Measurements from ENCODE around the gene ADRB1. TPM values are rescaled to one million over a fixed set of nuclear protein-coding genes. Genes with fewer than 3 reads are reported as not detected.

The ADRB1 gene
- total and polyA plus RNA-seq, 7 experiments from 2014 or later, result 0.29 to 0.64 TPM; not detected in 5

DNA sequence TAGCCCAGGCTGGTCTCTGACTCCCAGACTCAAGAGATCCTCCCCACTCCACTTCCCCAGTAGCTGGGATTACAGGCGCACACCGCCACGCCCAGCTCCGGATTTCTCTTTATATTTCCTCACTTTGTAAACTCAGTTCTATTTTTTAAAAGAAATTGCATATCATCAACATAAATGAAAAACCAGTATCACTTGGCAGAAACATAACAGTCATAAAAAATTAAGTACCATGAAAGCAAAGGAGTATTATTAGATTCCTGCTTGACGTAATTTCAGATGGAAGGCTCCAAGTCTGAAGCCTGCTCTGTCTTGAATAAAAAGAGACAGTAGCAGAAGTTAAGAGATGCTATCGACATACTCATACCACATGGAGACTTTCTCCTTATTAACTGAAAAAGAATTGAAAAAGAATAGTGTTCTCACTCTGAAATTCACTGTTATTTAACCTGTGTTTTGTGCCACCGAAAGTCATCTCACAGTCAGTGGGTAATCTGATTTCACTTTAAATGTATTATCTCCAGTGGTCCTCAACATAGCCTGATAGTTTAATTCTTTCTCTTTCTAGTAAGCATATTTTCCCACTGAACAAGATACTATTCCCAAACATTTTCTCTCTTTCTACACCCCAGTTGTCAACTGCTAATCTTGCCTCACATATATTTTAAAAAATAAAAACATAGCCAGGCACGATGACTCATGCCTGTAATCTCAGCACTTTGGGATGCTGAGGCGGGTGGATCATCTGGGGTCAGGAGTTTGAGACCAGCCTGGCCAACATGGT lies 40.3 kb upstream of the ADRB1 start:
- no peak overlapping the region for H3K27ac ChIP-seq (ENCODE audit: low read depth, low read length)
- CTCF ChIA-PET, result interaction anchor here (0.6 to 0.7 kb wide), 2 partner anchors 33 to 728 kb away, joined by 3 read pairs; no protein-coding TSS in a partner anchor
- intact Hi-C loops (cut with micrococcal nuclease), result no loop called here
- H3K4me3 Mint-ChIP-seq, result no peak overlapping the region
- no peak for DNase-seq
- H3K4me3 ChIP-seq (ENCODE audit: low read length), result no peak overlapping the region
- no peaks in the 10 kb centered on the region for H3K36me3 Mint-ChIP-seq
- POLR2A ChIA-PET, result no interaction called here
- H3K9me3 ChIP-seq (ENCODE audit: control insufficient read depth in 2 of 3, low read length in 3 of 3), result no peaks in the 10 kb centered on the region
- H3K4me1 Mint-ChIP-seq, result peaks cover 6 to 15% (median 8%) of the 10 kb centered on the region in 7 donors
- no peak overlapping the region for H3K27ac Mint-ChIP-seq
- ATAC-seq, result no peak
- peaks cover 0 to 44% (median 12%) of the 10 kb centered on the region in 5 donors for H3K27me3 Mint-ChIP-seq
- peaks cover 0 to 1% (median 0%) of the 10 kb centered on the region in 11 donors for H3K9me3 Mint-ChIP-seq
- peaks cover 0 to 4% of the 10 kb centered on the region in 2 donors for H3K4me1 ChIP-seq (ENCODE audit: control insufficient read depth in 2 of 2, insufficient read depth in 2 of 2, low read length in 2 of 2)
- H3K36me3 ChIP-seq (ENCODE audit: control insufficient read depth in 2 of 3, insufficient read depth in 3 of 3, low read length in 3 of 3), result no peaks in the 10 kb centered on the region
- H3K27me3 ChIP-seq (ENCODE audit: control insufficient read depth in 2 of 2, insufficient read depth in 2 of 2, low read length in 2 of 2), result no peaks in the 10 kb centered on the region

DNA sequence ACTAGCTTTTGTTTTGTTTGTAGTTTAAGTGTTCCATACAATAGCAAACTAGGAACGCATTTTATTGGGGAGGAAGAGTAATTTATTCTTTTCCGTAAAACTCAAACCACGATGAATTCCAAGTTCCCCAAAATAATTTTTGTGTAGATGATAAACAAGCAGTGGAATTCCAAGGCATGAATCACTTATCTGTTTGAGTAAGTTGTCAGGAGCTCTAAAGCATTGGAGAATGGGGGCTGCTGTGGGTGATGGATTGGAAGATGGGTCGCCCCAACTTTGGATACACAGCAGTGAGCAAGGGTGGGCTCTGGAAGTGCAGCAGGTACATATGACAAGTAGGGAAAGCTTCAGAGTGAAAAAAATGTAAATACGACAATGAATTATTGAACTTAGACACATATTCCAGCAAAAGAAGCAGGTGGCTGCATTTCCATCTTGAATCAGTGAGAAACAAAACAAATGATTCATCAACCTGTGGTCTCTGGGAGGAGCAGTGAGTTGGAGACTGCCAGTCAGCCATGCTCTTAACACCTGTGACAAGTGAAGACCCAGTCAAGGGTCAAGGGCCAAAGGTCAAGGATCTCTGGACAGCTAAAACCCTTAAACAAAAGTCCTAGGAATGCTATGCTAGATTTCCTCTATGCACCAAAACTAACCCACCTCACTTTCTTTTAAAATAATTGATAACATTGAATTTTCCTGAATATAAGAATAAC lies 34.2 kb upstream of the ADRB1 start:
- CTCF ChIA-PET, result no interaction called here
- no peak for DNase-seq

DNA sequence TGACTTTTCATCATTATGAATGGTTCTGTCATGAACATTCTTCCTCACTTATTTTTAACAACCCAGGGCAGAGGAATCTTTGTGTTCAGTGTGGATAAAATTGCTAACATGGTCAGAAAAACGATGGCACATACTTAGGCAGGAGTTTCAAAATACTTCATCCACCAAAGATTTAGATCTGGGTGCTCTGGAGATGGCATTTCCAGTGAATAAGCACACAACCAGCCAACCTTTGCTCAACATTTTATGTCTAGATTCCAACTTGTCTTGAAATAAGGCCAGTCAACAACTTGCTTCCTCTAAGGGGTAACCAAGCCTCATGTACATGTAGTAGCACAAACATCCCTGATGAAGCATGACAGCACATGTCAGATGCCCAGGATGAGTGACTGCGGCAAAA lies 33.4 kb upstream of the ADRB1 start:
- Mint-ChIP-seq H3K4me3 (no peak overlapping the region), H3K36me3 (peaks cover 0 to 1% (median 0%) of the 10 kb centered on the region in 5 donors), H3K27ac (no peak overlapping the region), H3K9me3 (peaks cover 0 to 6% (median under 1%) of the 10 kb centered on the region in 11 donors), H3K27me3 (peaks cover 0 to 32% (median 9%) of the 10 kb centered on the region in 5 donors), H3K4me1 (peaks cover 0 to 1% (median 0%) of the 10 kb centered on the region in 7 donors)
- ChIA-PET CTCF (no interaction called here), POLR2A (no interaction called here)
- no peaks in the 10 kb centered on the region for H3K4me1 ChIP-seq (ENCODE audit: control insufficient read depth in 2 of 2, insufficient read depth in 2 of 2, low read length in 2 of 2)
- intact Hi-C loops (cut with micrococcal nuclease), result no loop called here
- DNase-seq, result no peak
- no peak overlapping the region for H3K27ac ChIP-seq (ENCODE audit: low read depth, low read length)
- H3K27me3 ChIP-seq (ENCODE audit: control insufficient read depth in 2 of 2, insufficient read depth in 2 of 2, low read length in 2 of 2), result no peaks in the 10 kb centered on the region
- H3K36me3 ChIP-seq (ENCODE audit: control insufficient read depth in 2 of 3, insufficient read depth in 3 of 3, low read length in 3 of 3), result no peaks in the 10 kb centered on the region
- ATAC-seq, result no peak
- no peaks in the 10 kb centered on the region for H3K9me3 ChIP-seq (ENCODE audit: control insufficient read depth in 2 of 3, low read length in 3 of 3)
- no peak overlapping the region for H3K4me3 ChIP-seq (ENCODE audit: low read length)

More for the DNA sequence above, 34.2 kb upstream of the ADRB1 start:
- Histone ChIP-seq H3K9me3 (ENCODE audit: control insufficient read depth in 2 of 3, low read length in 3 of 3) (no peaks in the 10 kb centered on the region), H3K4me1 (ENCODE audit: control insufficient read depth in 2 of 2, insufficient read depth in 2 of 2, low read length in 2 of 2) (no peaks in the 10 kb centered on the region), H3K36me3 (ENCODE audit: control insufficient read depth in 2 of 3, insufficient read depth in 3 of 3, low read length in 3 of 3) (no peaks in the 10 kb centered on the region), H3K27me3 (ENCODE audit: control insufficient read depth in 2 of 2, insufficient read depth in 2 of 2, low read length in 2 of 2) (no peaks in the 10 kb centered on the region), H3K4me3 (ENCODE audit: low read length) (no peak overlapping the region), H3K27ac (ENCODE audit: low read depth, low read length) (no peak overlapping the region)
- H3K9me3 Mint-ChIP-seq, result peaks cover 0 to 1% (median 0%) of the 10 kb centered on the region in 11 donors
- no peak overlapping the region for H3K4me3 Mint-ChIP-seq
- peaks cover 0 to 1% (median 0%) of the 10 kb centered on the region in 7 donors for H3K4me1 Mint-ChIP-seq
- ATAC-seq, result no peak
- no peak overlapping the region for H3K27ac Mint-ChIP-seq
- H3K36me3 Mint-ChIP-seq, result no peaks in the 10 kb centered on the region
- POLR2A ChIA-PET, result no interaction called here
- intact Hi-C loops (cut with micrococcal nuclease), result no loop called here
- peaks cover 3 to 33% (median 10%) of the 10 kb centered on the region in 5 donors for H3K27me3 Mint-ChIP-seq

DNA sequence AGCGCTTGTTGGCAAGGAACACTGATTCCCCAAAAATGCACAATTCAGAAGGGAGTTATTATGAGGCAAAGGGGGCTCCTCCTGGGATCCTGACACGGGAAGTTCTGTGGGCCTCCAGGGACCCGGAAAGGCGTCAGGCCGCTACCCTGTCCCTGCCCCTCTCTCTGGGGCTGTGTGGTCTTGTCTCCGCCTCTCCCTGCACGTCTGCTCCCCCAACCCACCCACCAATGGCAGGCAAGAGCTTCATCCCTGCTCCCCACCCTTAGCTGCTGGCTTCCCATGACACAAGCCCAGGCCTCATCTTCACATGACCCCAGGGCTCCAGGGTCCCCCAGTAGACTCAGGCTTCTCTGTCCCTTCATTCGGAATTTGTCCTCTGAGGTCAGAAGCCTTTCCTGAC lies 31.0 kb upstream of the ADRB1 start:
- H3K36me3 ChIP-seq (ENCODE audit: control insufficient read depth in 2 of 3, insufficient read depth in 3 of 3, low read length in 3 of 3), result no peaks in the 10 kb centered on the region
- no peak overlapping the region for H3K27ac Mint-ChIP-seq
- ATAC-seq (no peak), DNase-seq (no peak)
- H3K4me1 Mint-ChIP-seq, result no peaks in the 10 kb centered on the region
- H3K9me3 ChIP-seq (ENCODE audit: control insufficient read depth in 2 of 3, low read length in 3 of 3), result no peaks in the 10 kb centered on the region
- H3K4me3 ChIP-seq (ENCODE audit: low read length), result no peak overlapping the region
- ChIA-PET CTCF (no interaction called here), POLR2A (no interaction called here)
- H3K9me3 Mint-ChIP-seq, result peaks cover 0 to 13% (median 6%) of the 10 kb centered on the region in 11 donors
- H3K4me3 Mint-ChIP-seq, result no peak overlapping the region
- H3K27ac ChIP-seq (ENCODE audit: low read depth, low read length), result no peak overlapping the region
- intact Hi-C loops (cut with micrococcal nuclease), result no loop called here
- peaks cover 0 to 11% (median 0%) of the 10 kb centered on the region in 5 donors for H3K36me3 Mint-ChIP-seq
- no peaks in the 10 kb centered on the region for H3K4me1 ChIP-seq (ENCODE audit: control insufficient read depth in 2 of 2, insufficient read depth in 2 of 2, low read length in 2 of 2)
- peaks cover 6 to 50% (median 10%) of the 10 kb centered on the region in 5 donors for H3K27me3 Mint-ChIP-seq
- H3K27me3 ChIP-seq (ENCODE audit: control insufficient read depth in 2 of 2, insufficient read depth in 2 of 2, low read length in 2 of 2), result no peaks in the 10 kb centered on the region

DNA sequence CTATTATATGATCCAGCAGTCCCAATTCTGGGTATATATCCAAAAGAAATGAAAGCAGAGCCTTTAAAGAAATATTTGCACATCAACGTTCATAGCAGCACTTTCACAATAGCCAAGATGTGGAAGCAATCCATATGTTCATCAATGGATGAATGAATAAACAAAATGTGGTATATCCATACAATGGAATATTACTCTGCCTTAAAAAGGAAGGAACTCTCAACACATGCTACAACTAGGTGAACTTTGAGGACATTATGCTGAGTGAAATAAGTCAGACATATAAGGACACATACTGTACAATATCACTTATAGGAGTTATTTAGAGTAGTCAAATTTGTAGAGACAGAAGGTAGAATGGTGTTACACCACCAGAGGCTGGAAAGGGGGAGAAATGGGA lies 28.0 kb upstream of the ADRB1 start:
- intact Hi-C loops (cut with micrococcal nuclease), result no loop called here
- H3K4me3 Mint-ChIP-seq, result no peak overlapping the region
- H3K4me1 Mint-ChIP-seq, result peaks cover 0 to 2% (median 0%) of the 10 kb centered on the region in 7 donors
- no peak overlapping the region for H3K27ac ChIP-seq (ENCODE audit: low read depth, low read length)
- H3K36me3 ChIP-seq (ENCODE audit: control insufficient read depth in 2 of 3, insufficient read depth in 3 of 3, low read length in 3 of 3), result no peaks in the 10 kb centered on the region
- no peak for ATAC-seq
- POLR2A ChIA-PET, result no interaction called here
- H3K27me3 Mint-ChIP-seq, result peaks cover 6 to 58% (median 14%) of the 10 kb centered on the region in 5 donors
- H3K9me3 ChIP-seq (ENCODE audit: control insufficient read depth in 2 of 3, low read length in 3 of 3), result no peaks in the 10 kb centered on the region
- H3K27ac Mint-ChIP-seq, result no peak overlapping the region
- peaks cover 0 to 13% (median 6%) of the 10 kb centered on the region in 11 donors for H3K9me3 Mint-ChIP-seq
- H3K27me3 ChIP-seq (ENCODE audit: control insufficient read depth in 2 of 2, insufficient read depth in 2 of 2, low read length in 2 of 2), result no peaks in the 10 kb centered on the region
- DNase-seq, result no peak
- CTCF ChIA-PET, result no interaction called here
- H3K36me3 Mint-ChIP-seq, result peaks cover 0 to 11% (median 0%) of the 10 kb centered on the region in 5 donors
- no peaks in the 10 kb centered on the region for H3K4me1 ChIP-seq (ENCODE audit: control insufficient read depth in 2 of 2, insufficient read depth in 2 of 2, low read length in 2 of 2)
- no peak overlapping the region for H3K4me3 ChIP-seq (ENCODE audit: low read length)

DNA sequence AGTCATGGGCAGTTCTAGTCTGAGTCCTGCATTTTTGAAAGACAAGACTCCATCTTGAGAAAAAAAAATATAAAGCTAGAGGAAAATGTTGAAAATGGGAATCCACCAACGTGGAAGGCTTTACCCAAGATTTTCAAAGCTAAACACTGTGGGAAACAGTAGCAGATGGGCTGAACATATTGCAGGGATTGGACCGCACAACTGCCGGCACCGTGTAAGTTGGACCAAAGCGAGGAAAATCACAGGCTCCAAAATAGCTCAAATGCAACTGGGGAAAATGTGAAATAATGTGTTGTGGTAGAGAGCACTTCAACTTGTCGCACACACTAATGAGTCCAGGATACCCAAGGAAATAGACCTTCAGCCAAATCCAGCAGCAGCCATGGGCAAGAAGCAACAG lies 26.4 kb upstream of the ADRB1 start:
- Mint-ChIP-seq H3K9me3 (peaks cover 0 to 13% (median 6%) of the 10 kb centered on the region in 11 donors), H3K36me3 (peaks cover 0 to 11% (median 0%) of the 10 kb centered on the region in 5 donors), H3K27ac (no peak overlapping the region), H3K27me3 (peaks cover 14 to 68% (median 18%) of the 10 kb centered on the region in 5 donors), H3K4me1 (peaks cover 0 to 4% (median 0%) of the 10 kb centered on the region in 7 donors), H3K4me3 (no peak overlapping the region)
- intact Hi-C loops (cut with micrococcal nuclease), result no loop called here
- Histone ChIP-seq H3K27me3 (ENCODE audit: control insufficient read depth in 2 of 2, insufficient read depth in 2 of 2, low read length in 2 of 2) (peaks cover 0 to 6% of the 10 kb centered on the region in 2 donors), H3K9me3 (ENCODE audit: control insufficient read depth in 2 of 3, low read length in 3 of 3) (no peaks in the 10 kb centered on the region), H3K27ac (ENCODE audit: low read depth, low read length) (no peak overlapping the region), H3K36me3 (ENCODE audit: control insufficient read depth in 2 of 3, insufficient read depth in 3 of 3, low read length in 3 of 3) (no peaks in the 10 kb centered on the region), H3K4me3 (ENCODE audit: low read length) (no peak overlapping the region), H3K4me1 (ENCODE audit: control insufficient read depth in 2 of 2, insufficient read depth in 2 of 2, low read length in 2 of 2) (no peaks in the 10 kb centered on the region)
- POLR2A ChIA-PET, result no interaction called here
- ATAC-seq, result no peak
- CTCF ChIA-PET, result no interaction called here
- DNase-seq, result no peak

Measured in naive thymus-derived CD4-positive, alpha-beta T cell (primary cell).